HepG2 (cell line): ENCODE measurements around the gene CNNM3. TPM values are rescaled to one million over a fixed set of nuclear protein-coding genes. Genes with fewer than 3 reads are reported as not detected.

Source experiments
- AKAP8 ChIP-seq: sonication (generic); formaldehyde crosslinking; IDR thresholded peaks from 2 replicates; pipeline ENCODE4 v1.5.1; 2020; ENCODE audit warnings: mild to moderate bottlenecking, missing genetic modification reagents
- CC2D1A ChIP-seq: sonication (generic); formaldehyde crosslinking; IDR thresholded peaks from 2 replicates; pipeline ENCODE4 v1.8.1; 2023; ENCODE audit warnings: mild to moderate bottlenecking, missing genetic modification reagents
- ETV6 ChIP-seq: sonication (generic); formaldehyde crosslinking; conservative IDR thresholded peaks from 2 replicates; pipeline ENCODE4 v1.4.0; 2020; ENCODE audit warnings: missing genetic modification reagents
- FOXO1 ChIP-seq: sonication (generic); formaldehyde crosslinking; IDR thresholded peaks from 2 replicates; pipeline ENCODE4 v1.4.0; 2020; ENCODE audit warnings: missing genetic modification reagents
- FOXP4 ChIP-seq: sonication (generic); formaldehyde crosslinking; IDR thresholded peaks from 2 replicates; pipeline ENCODE4 v1.4.0; 2020; ENCODE audit warnings: missing genetic modification reagents
- GFI1 ChIP-seq: sonication (generic); formaldehyde crosslinking; IDR thresholded peaks from 2 replicates; pipeline ENCODE4 v1.5.0; 2020; ENCODE audit warnings: missing genetic modification reagents, mild to moderate bottlenecking, borderline replicate concordance
- HMGXB4 ChIP-seq, 2 experiments: sonication (generic) in 1 of 2; formaldehyde crosslinking in 1 of 2; IDR thresholded peaks; 2 replicates each; pipeline versions ENCODE4 v1.4.0 to v1.6.1; 2018 to 2020; ENCODE audit warnings: missing genetic modification reagents in 2 of 2, borderline replicate concordance in 1 of 2, low read depth in 1 of 2, mild to moderate bottlenecking in 1 of 2, missing biosample characterization in 1 of 2
- ISL2 ChIP-seq: sonication (generic); formaldehyde crosslinking; IDR thresholded peaks from 2 replicates; pipeline ENCODE4 v1.5.0; 2020; ENCODE audit warnings: missing genetic modification reagents
- NFRKB ChIP-seq: fragments of 450-650 bp; IDR thresholded peaks from 2 replicates; pipeline ENCODE4 v1.6.1; 2017
- PHF8 ChIP-seq: sonication (generic); formaldehyde crosslinking; IDR thresholded peaks from 2 replicates; pipeline ENCODE4 v1.5.0; 2020; ENCODE audit warnings: missing genetic modification reagents
- RXRB ChIP-seq: IDR thresholded peaks from 2 replicates; pipeline ENCODE4 v1.6.1; 2016; ENCODE audit warnings: borderline replicate concordance, missing genetic modification reagents, missing compliant biosample characterization
- SALL1 ChIP-seq: sonication (generic); formaldehyde crosslinking; IDR thresholded peaks from 2 replicates; pipeline ENCODE4 v1.8.0; 2022; ENCODE audit warnings: mild to moderate bottlenecking, missing genetic modification reagents
- SMC3 ChIP-seq: IDR thresholded peaks from 2 replicates; pipeline ENCODE4 v1.6.1; 2011; ENCODE audit warnings: low read length, improper control_type of control experiment
- SP5 ChIP-seq: IDR thresholded peaks from 2 replicates; pipeline ENCODE4 v1.6.1; 2016; ENCODE audit warnings: low read depth, borderline replicate concordance
- TFDP2 ChIP-seq: sonication (generic); formaldehyde crosslinking; IDR thresholded peaks from 2 replicates; pipeline ENCODE4 v1.4.0; 2020; ENCODE audit warnings: missing genetic modification reagents
- ZBTB43 ChIP-seq: sonication (generic); formaldehyde crosslinking; conservative IDR thresholded peaks from 2 replicates; pipeline ENCODE4 v1.4.0; 2020; ENCODE audit warnings: missing genetic modification reagents
- ZFAT ChIP-seq: sonication (generic); formaldehyde crosslinking; conservative IDR thresholded peaks from 2 replicates; pipeline ENCODE4 v1.8.1; 2023; ENCODE audit warnings: missing genetic modification reagents, inconsistent platforms
- ZNF331 ChIP-seq: sonication (generic); formaldehyde crosslinking; IDR thresholded peaks from 2 replicates; pipeline ENCODE4 v1.4.0; 2020; ENCODE audit warnings: missing genetic modification reagents
- ZNF720 ChIP-seq: sonication (generic); formaldehyde crosslinking; IDR thresholded peaks from 2 replicates; pipeline ENCODE4 v1.4.0; 2020; ENCODE audit warnings: missing genetic modification reagents
- ZNF770 ChIP-seq: sonication (generic); formaldehyde crosslinking; IDR thresholded peaks from 2 replicates; pipeline ENCODE4 v1.5.0; 2020; ENCODE audit warnings: mild to moderate bottlenecking, missing genetic modification reagents
- polyA plus RNA-seq, 8 experiments: library from polyadenylated mRNA; depleted of rRNA in 3 of 8; stranded (reverse) in 7 of 8; unstranded in 1 of 8; fragments of >200 nt; fragmentation: Illumina TruSeq in 4 of 8; extraction: Trizol in 4 of 8; gene quantifications; 2 replicates each; pipeline versions ENCODE4 v1.2.1 to v1.2.3, GENCODE V29; 2011 to 2016; ENCODE audit warnings: low read depth in 4 of 8, missing spikeins in 1 of 8, mixed read lengths in 1 of 8; ENCODE audit not compliant: insufficient read depth in 1 of 8
- total RNA-seq, 5 experiments: library from RNA; depleted of rRNA; stranded (reverse); fragments of >200 nt; fragmentation: Illumina TruSeq; extraction: Trizol; gene quantifications; 2 replicates each; pipeline ENCODE4 v1.2.3, GENCODE V29; 2016; ENCODE audit warnings: low read depth in 1 of 5

CNNM3 gene
- total and polyA plus RNA-seq, 2 of the 13 experiments (the other 11 are each of a cell fraction or from before 2014, with no cell fraction given) = 21.2 to 27.9 TPM

GRCh38 chr2:96869822-96870625, 54.0 kb downstream of the CNNM3 start, which contains the start of gene SEMA4C (continued):
- TF ChIP-seq NFRKB (no peak), PHF8 (peak; percentile 10; the same call in 1 of the 2 replicates), FOXO1 (peak; percentile 9; the same call in 1 of the 2 replicates), ZNF720 (no peak), ETV6 (peak; percentile 4; the same call in 1 of the 2 replicates), ZFAT (CRISPR knock-in tag) (0 out of 2 replicates have a peak, but pooled peaks have one; percentile 34), TFDP2 (CRISPR knock-in tag) (peak; percentile 44; the same call in 1 of the 2 replicates), FOXP4 (CRISPR knock-in tag) (0 out of 2 replicates have a peak, but pooled peaks have one; percentile 23), SALL1 (peak; percentile 43; the same call in 1 of the 2 replicates), ZNF770 (CRISPR knock-in tag) (no peak), AKAP8 (peak; percentile 48; the same call in 1 of the 2 replicates), SMC3 (no peak), HMGXB4 (CRISPR knock-in tag; IDR thresholded peaks at IDR 0.05; ENCODE audit: borderline replicate concordance in 1 of 2, low read depth in 1 of 2) (peak in 1 of 2 experiments; percentile 79; a peak in 3 of 4 replicates), ISL2 (CRISPR knock-in tag) (0 out of 2 replicates have a peak, but pooled peaks have one; percentile 13), RXRB (CRISPR knock-in tag) (peak; percentile 34; the same call in 1 of the 2 replicates), CC2D1A (CRISPR knock-in tag) (0 out of 2 replicates have a peak, but pooled peaks have one; percentile 29), ZBTB43 (no peak), SP5 (CRISPR knock-in tag) (peak; percentile 60), ZNF331 (0 out of 2 replicates have a peak, but pooled peaks have one; percentile 46), GFI1 (CRISPR knock-in tag) (0 out of 2 replicates have a peak, but pooled peaks have one; percentile 36)
